Stimulated activated CD4-positive, alpha-beta T cell treated with anti-CD3 and anti-CD28 coated beads, Interleukin-4, amount 100 ng/mL, for 24 hours (primary cell): ENCODE results near the gene GPLD1.
"Not testable (repeated sequence)": the region's sequence is repeated elsewhere in the genome, so short reads cannot be mapped to it uniquely, and the experiment has no call there.

Experiments
- DNase-seq: peaks from one replicate; pipeline ENCODE4 v3.0.0-alpha.2; 2020

The GPLD1 gene

GRCh38 chr6:24453921-24454320, 35.5 kb downstream of the GPLD1 start:
- DNase-seq: no peak

GRCh38 chr6:24451581-24452388, 37.6 kb downstream of the GPLD1 start:
- no peak for DNase-seq

GRCh38 chr6:24448828-24449525, 40.4 kb downstream of the GPLD1 start:
- DNase-seq: no peak

- no peak for DNase-seq
Measured at GRCh38 chr6:24448396-24448795, 41.0 kb downstream of the GPLD1 start.

GRCh38 chr6:24446670-24447069, 42.7 kb downstream of the GPLD1 start:
- DNase-seq: no peak

GRCh38 chr6:24445704-24446103, 43.7 kb downstream of the GPLD1 start:
- no peak for DNase-seq

GRCh38 chr6:24444588-24444987, 44.8 kb downstream of the GPLD1 start:
- no peak for DNase-seq

GRCh38 chr6:24441599-24441904, 47.8 kb downstream of the GPLD1 start:
- no peak for DNase-seq

GRCh38 chr6:24440897-24441598, 48.3 kb downstream of the GPLD1 start:
- no peak for DNase-seq

- no peak for DNase-seq
Measured at GRCh38 chr6:24439858-24440539, 49.4 kb downstream of the GPLD1 start.

GRCh38 chr6:24436979-24437378, 52.4 kb downstream of the GPLD1 start:
- no peak for DNase-seq

- DNase-seq: no peak
Measured at GRCh38 chr6:24432611-24433010, 56.8 kb downstream of the GPLD1 start.

GRCh38 chr6:24431045-24431451, 58.3 kb downstream of the GPLD1 start:
- peak; percentile 33 for DNase-seq

GRCh38 chr6:24430086-24430485, 59.3 kb downstream of the GPLD1 start:
- DNase-seq: no peak

- no peak for DNase-seq
Measured at GRCh38 chr6:24429146-24429545, 60.2 kb downstream of the GPLD1 start.

- no peak for DNase-seq
Measured at GRCh38 chr6:24428615-24429014, 60.8 kb downstream of the GPLD1 start.

GRCh38 chr6:24426729-24427446, 62.5 kb downstream of the GPLD1 start:
- DNase-seq: no peak

- DNase-seq: no peak
Measured at GRCh38 chr6:24425091-24425490, 64.3 kb downstream of the GPLD1 start.

GRCh38 chr6:24419526-24419925, 69.9 kb downstream of the GPLD1 start:
- no peak for DNase-seq

GRCh38 chr6:24415753-24416152, 73.6 kb downstream of the GPLD1 start:
- DNase-seq: no peak

GRCh38 chr6:24414531-24414930, 74.8 kb downstream of the GPLD1 start:
- DNase-seq: not testable (repeated sequence)

- no peak for DNase-seq
Measured at GRCh38 chr6:24412294-24412693, 77.1 kb downstream of the GPLD1 start.

- DNase-seq: no peak
Measured at GRCh38 chr6:24410622-24411021, 78.8 kb downstream of the GPLD1 start.
